Left renal pelvis (tissue), 4 donors: ENCODE results near the gene TMEM98. TPM values are rescaled to one million over a fixed set of nuclear protein-coding genes. Genes with fewer than 3 reads are reported as not detected.
"Not testable (repeated sequence)": the region's sequence is repeated elsewhere in the genome, so short reads cannot be mapped to it uniquely, and the experiment has no call there.

Source experiments
- DNase-seq, 4 donors: peaks; one replicate each; pipeline ENCODE4 v3.0.0-alpha.2; 2013; ENCODE audit warnings: low read depth in 4 of 4, low spot score in 3 of 4
- polyA plus RNA-seq, 4 donors: library from polyadenylated mRNA; unstranded; fragments of 120-200 nt; gene quantifications; one replicate each; pipeline ENCODE4 v1.2.1, GENCODE V29; 2013; ENCODE audit not compliant: insufficient read length in 4 of 4

The TMEM98 gene
- polyA plus RNA-seq, 4 donors = 198 to 239 (median 214) TPM

DNA sequence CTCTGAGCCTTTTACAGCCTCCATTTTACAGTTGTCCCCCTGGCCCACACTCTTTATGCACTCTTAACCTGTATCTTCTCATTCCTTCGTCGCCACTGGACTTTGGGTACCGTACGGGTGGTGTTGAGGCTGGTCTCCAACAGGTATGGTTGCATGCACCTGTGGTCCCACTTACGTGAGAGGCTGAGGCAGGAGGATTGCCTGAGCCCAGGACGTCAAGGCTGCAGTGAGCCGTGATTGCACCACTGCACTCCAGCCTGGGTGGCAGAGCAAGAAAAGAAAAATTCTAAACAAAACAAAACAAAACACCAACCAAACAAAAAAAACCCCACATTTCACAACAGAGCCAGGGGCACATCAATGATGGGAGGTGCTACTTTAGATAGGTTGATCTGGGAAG is 14.4 kb upstream of the TMEM98 start:
- no peak for DNase-seq

DNA sequence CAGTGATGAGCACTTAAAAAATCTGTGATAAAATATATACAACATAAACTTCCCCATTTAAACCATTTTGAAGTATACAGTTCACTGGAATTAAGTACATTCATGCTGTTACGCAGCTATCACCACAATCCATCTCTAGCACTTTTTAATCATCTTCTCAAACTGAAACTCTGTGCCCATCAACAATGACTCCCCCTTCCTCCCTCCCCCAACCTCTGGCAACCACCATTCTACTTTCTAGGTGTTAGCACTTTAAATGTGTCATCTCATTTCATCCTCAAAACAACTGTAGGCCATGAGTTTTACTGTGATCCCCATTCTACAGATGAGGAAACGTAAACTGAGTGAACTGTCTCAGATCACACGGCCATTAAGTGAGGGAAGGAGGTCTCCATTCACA is 13.8 kb upstream of the TMEM98 start:
- no peak for DNase-seq

- DNase-seq = no peak
Measured at GRCh38 chr17:32915245-32915644, 12.7 kb upstream of the TMEM98 start.

GRCh38 chr17:32916134-32916533 is 11.8 kb upstream of the TMEM98 start:
- DNase-seq = no peak

- DNase-seq = no peak
Measured at GRCh38 chr17:32917081-32917480, 10.9 kb upstream of the TMEM98 start.

DNA sequence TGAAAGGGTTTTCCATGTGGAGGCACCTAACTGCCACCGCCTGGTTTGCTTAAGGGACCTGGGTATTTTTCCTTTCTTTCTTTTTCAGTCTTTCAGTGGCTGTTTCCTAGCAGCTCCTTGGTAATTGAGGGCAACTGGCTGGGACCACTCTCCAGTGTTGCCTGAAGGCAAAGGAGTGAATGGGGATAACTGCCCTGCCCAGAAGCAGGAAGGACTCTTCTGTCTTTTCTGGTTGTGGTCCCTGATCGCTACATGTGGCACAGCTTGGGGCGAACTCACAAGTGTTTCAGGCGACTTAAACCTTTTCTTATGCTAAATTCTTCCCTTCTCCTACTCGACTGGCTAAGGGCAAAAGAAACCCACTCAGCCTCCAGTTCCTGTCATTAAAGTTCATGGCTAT is 10.1 kb upstream of the TMEM98 start:
- no peak for DNase-seq

DNA sequence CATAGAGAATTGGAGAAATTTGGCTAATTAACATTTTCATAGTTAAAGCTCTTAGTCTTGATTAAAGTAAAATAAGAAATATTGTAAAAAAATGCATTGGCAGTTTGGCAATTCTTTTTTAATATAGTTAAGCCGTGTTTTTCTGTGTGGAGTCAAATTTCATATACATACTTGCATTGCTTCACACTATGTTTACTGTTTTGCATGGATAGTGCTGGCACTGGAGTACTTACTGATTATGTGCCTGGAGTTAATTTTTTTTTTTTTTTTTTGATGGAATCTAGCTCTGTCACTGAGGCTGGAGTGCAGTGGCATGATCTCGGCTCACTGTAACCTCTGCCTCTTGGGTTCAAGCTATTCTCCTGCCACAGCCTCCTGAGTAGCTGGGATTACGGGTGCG is 8.1 kb upstream of the TMEM98 start:
- DNase-seq = not testable (repeated sequence)

DNA sequence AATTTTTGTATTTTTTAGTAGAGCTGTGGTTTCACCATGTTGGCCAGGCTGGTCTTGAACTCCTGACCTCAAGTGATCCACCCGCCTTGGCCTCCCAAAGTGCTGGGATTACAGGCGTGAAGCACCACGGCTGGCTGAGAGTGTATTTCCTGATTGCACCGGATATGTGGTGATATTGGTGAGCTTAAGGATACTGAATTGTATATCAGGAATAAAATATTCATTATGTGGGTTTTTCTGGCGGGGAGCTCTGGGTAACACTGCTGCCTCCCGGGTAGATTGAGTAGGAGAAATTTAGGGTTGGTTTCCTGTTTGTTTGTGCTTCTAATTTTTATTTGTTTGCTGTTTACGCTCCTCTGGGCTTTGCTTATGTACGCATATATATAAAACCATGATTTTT is 7.7 kb upstream of the TMEM98 start:
- DNase-seq = no peak

GRCh38 chr17:32921017-32921416 is 6.9 kb upstream of the TMEM98 start:
- DNase-seq = no peak

GRCh38 chr17:32923905-32924304 is 4.0 kb upstream of the TMEM98 start:
- DNase-seq = not testable (repeated sequence)

DNA sequence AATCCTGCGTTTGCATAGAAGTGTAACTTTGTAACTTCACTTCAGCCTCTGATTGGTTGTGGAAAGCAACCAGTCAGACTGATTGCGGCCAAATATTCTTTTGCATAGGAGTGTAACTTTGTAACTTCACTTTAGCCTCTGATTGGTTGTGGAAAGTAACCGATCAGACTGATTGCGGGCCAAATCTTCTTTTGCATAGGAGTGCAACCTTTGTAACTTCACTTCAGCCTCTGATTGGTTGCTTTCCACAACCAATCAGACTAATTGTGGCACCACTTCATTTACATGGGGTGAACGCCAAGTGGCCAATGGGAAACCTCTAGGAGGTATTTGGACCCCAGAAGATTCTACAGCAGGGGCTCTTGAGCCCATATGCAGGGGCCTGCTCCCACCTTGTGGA is 1.8 kb upstream of the TMEM98 start:
- DNase-seq = no peak

- not testable (repeated sequence) for DNase-seq
Measured at GRCh38 chr17:32926789-32927188, 1.2 kb upstream of the TMEM98 start.

DNA sequence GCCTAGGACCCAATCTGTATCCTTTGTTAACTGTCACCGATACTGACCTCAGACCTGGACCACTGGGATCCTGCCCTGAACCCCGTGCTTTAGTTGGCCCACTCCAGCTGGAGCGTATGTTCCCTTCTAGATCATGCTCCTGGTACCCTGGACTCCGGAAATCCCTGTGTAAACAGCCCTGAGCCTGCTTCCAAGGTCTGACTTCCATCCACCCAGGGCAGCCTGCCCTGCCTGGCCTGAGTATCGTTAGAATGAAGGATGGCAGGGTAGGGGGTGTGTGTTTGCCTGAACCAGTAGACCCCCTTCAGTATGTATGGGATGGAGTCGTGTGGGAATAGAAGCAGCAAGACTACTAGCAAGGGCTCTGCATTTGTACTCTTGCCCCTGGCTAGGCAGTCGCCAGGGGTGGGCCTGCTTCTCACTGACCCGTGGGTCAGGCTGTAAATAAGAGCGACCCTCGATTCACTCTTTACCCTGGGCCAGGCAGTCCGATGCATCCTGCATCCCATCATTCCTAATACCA is 691 bp upstream of the TMEM98 start:
- DNase-seq = no peak

GRCh38 chr17:32928586-32929535 is 908 bp downstream of the TMEM98 start:
- DNase-seq = peak in 2 of 4 donors; percentile 32 to 38

- DNase-seq = no peak
Measured at GRCh38 chr17:32929588-32929987, 1.6 kb downstream of the TMEM98 start.

DNA sequence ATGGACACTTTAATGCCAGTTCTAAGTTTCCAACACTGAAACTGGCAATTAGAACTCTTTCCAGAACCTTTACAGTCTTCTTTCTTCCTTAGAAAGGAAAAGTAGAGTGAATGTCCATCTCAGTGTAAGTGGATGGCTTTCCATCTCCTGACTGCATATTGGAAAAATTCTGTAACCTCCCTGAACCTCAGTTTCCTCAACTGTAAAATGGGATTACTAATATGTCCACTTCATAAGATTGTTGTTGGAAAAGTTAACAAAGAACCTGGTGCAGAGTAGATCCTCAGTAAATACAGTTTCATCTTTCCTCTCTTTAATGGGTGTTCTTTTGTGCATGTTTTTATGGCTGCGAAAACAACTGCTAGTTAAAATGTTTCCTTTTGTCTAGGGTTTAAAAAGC is 2.6 kb downstream of the TMEM98 start:
- no peak for DNase-seq

DNA sequence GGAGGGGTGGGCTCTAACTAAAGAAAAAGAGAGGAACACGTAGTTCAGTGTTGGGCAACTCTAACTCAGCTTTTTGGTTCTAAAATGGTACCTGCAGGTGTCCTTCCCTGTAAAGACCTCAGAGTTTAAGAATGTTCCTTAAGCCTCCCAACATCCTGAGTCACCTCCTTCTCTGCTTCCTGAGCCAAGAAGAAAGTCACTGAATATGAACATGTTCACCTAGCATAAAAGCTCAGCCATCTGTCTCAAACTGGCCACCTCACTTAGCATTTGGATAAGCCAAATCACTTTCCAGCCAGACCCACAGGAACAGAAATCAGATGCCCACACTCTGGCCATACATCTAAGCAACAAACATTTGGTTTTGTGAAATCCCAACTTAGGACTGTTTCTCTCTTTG is 3.7 kb downstream of the TMEM98 start:
- DNase-seq = no peak

DNA sequence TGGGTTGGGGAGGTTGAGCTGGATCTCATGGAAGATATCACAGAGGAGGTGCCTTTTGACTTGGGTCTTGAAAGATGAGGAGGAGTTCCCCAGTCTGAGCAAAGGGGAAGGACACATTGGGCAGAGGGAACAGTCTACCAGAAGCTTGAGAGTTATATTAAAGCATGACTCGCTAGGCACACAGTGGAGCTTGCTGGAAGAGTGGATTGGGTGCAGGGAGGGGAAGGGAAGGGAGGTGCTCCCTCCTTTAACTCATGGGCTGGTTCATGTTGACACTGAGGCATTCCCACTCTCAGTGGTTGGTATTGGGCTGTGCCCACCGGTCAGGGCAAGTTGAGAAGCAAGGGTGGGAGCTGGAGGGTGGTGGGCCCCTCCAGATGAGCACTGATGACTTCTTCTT is 5.9 kb downstream of the TMEM98 start:
- DNase-seq = no peak

DNA sequence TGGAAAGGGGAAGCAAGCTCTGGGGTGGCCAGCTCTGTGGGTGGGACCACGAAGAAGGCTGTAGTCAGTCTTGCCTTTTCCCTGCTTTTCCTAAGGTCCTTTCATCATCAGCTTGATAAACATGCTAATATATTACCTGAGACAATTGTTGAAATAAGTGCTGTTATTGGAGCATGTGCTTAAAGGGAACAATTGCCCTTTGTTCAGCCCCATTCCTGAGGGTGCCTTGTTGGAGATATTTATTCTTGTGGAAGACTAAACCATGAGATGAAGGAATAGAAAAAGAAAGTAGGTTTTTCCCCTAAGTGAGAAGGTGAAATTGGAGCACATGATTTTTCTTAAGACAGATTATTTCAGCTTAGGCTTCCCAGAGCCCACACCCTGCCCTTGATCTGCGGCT is 7.8 kb downstream of the TMEM98 start:
- DNase-seq = no peak

GRCh38 chr17:32936186-32936893 is 8.4 kb downstream of the TMEM98 start:
- no peak for DNase-seq

DNA sequence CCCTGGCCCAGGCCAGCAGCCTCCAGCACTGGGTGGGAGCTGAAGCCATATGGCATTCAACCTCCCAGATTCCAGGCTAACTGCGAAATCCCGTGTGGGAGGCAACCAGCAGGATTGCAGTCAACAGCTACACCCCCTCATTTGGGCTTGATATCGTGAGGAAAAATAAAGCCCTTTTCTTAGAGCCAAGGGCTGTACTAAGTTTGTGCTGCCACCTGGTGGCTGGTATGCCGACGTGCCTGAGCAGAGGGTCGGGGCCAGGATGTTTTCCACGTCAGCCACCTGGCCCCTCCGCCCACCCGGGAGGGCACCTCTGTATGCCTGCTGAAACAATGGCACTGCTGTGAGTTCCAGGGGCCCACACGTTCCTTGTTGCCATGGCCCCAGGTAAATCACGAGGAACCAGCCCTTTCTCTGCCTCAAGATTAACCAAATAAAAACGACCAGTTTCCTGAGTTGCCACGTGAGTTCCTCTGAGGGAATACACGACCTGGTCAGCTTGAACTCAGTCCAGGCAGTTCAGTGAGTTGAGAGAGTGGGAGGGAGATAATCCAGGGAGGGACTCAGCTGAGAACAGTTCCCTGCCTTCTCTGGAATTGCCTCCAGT is 9.0 kb downstream of the TMEM98 start:
- peak; percentile 59 to 82 (median 76) for DNase-seq
